Measurements from ENCODE around the gene TMC4. TPM values are rescaled to one million over a fixed set of nuclear protein-coding genes. Genes with fewer than 3 reads are reported as not detected.
"Not testable (repeated sequence)": the region's sequence is repeated elsewhere in the genome, so short reads cannot be mapped to it uniquely, and the experiment has no call there.

The TMC4 gene, protein sequence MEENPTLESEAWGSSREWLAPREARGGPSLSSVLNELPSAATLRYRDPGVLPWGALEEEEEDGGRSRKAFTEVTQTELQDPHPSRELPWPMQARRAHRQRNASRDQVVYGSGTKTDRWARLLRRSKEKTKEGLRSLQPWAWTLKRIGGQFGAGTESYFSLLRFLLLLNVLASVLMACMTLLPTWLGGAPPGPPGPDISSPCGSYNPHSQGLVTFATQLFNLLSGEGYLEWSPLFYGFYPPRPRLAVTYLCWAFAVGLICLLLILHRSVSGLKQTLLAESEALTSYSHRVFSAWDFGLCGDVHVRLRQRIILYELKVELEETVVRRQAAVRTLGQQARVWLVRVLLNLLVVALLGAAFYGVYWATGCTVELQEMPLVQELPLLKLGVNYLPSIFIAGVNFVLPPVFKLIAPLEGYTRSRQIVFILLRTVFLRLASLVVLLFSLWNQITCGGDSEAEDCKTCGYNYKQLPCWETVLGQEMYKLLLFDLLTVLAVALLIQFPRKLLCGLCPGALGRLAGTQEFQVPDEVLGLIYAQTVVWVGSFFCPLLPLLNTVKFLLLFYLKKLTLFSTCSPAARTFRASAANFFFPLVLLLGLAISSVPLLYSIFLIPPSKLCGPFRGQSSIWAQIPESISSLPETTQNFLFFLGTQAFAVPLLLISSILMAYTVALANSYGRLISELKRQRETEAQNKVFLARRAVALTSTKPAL
- total RNA-seq, result 1 to 10 TPM in 1 of 4 donors, under 1 TPM in 1, not detected in 2; 0.87 to 1.6 TPM

GRCh38 chr19:54172471-54173358 is at the start of gene TMC4:
Gene TMC4 (minus strand): TSS chr19:54173160. CDS start chr19:54173117, 43 bp downstream.
- DNase-seq (no peak), ATAC-seq (peak; percentile 48 to 61)
- intact Hi-C loops (cut with DNase I; ENCODE audit: low total_unique reads) (no loop called here), in situ Hi-C loops (cut with MboI; ENCODE audit: low sequenced_read_pairs in 4 of 4) (no loop called here)
- peak within 1 kb of the TSS; percentile 37 to 69 (median 54) for H3K27ac ChIP-seq
- peaks cover 4 to 18% (median 11%) of the 10 kb centered on the region in 3 donors for H3K27me3 ChIP-seq
- no peaks in the 10 kb centered on the region for H3K9me3 ChIP-seq
- H3K4me3 ChIP-seq, result peak within 1 kb of the TSS in 2 of 4 donors; percentile 17 to 22
- no peaks in the 10 kb centered on the region for H3K36me3 ChIP-seq
- H3K4me1 ChIP-seq, result peaks cover 0 to 4% of the 10 kb centered on the region in 2 donors
- TF ChIP-seq, protein P1, sequence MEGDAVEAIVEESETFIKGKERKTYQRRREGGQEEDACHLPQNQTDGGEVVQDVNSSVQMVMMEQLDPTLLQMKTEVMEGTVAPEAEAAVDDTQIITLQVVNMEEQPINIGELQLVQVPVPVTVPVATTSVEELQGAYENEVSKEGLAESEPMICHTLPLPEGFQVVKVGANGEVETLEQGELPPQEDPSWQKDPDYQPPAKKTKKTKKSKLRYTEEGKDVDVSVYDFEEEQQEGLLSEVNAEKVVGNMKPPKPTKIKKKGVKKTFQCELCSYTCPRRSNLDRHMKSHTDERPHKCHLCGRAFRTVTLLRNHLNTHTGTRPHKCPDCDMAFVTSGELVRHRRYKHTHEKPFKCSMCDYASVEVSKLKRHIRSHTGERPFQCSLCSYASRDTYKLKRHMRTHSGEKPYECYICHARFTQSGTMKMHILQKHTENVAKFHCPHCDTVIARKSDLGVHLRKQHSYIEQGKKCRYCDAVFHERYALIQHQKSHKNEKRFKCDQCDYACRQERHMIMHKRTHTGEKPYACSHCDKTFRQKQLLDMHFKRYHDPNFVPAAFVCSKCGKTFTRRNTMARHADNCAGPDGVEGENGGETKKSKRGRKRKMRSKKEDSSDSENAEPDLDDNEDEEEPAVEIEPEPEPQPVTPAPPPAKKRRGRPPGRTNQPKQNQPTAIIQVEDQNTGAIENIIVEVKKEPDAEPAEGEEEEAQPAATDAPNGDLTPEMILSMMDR (IDR thresholded peaks at IDR 0.05 in 4 of 5, conservative IDR thresholded peaks at IDR 0.05 in 1 of 5), result no peak
- TF ChIP-seq POLR2A (IDR thresholded peaks at IDR 0.05), result no peak

DNA sequence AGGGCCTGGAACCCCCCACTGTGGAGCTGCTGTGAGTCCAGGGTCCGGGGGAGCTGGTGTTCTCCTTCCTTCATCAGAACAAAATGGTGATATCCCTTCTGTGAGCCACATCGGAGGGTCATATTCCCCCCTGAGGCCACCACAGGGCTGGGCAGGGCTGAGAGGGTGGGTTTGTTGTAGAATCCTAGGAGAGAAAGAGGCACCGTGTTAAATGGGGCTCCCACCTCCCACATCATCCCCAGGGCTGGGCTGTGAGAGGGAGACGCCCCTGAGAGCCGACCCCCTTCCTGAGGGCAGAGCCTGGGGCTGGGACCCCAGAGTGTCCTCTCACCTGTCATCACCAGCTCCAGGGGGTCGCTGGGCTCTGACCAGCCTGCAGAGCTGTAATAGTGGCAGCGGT is 49.0 kb upstream of the TMC4 start:
- DNase-seq; H3K9me3 ChIP-seq; ATAC-seq; in situ Hi-C loops (cut with MboI; ENCODE audit: low sequenced_read_pairs in 4 of 4); H3K36me3 ChIP-seq; H3K4me3 ChIP-seq; H3K4me1 ChIP-seq; H3K27ac ChIP-seq; H3K27me3 ChIP-seq: not testable (repeated sequence)
- intact Hi-C loops (cut with DNase I; ENCODE audit: low total_unique reads), result loop anchor here (2.0 kb wide), 1 partner anchor 25 kb away; no protein-coding TSS in a partner anchor

DNA sequence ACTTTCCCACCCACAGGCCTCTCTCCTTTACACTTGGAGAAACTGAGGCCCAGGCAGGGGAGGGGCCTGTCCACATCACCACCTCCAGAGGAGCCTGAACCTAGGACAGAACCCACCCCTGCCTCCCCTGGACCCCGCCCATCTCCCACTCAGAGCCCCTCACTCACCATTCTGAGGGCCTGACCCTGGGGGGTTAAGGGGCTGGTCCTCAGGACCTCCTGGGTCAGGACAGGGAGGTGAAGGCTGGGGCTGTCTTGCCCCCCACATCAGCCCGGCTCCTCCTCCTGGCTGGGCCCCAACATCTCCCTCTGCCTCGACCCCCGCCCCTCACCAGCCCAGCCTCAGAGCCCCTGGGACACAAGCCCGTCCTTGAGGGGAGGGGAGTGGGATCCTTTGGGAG is 46.7 kb upstream of the TMC4 start:
- H3K9me3 ChIP-seq; intact Hi-C loops (cut with DNase I; ENCODE audit: low total_unique reads); ATAC-seq; H3K4me3 ChIP-seq; in situ Hi-C loops (cut with MboI; ENCODE audit: low sequenced_read_pairs in 4 of 4); DNase-seq; H3K27me3 ChIP-seq; H3K27ac ChIP-seq; H3K36me3 ChIP-seq; H3K4me1 ChIP-seq: not testable (repeated sequence)

DNA sequence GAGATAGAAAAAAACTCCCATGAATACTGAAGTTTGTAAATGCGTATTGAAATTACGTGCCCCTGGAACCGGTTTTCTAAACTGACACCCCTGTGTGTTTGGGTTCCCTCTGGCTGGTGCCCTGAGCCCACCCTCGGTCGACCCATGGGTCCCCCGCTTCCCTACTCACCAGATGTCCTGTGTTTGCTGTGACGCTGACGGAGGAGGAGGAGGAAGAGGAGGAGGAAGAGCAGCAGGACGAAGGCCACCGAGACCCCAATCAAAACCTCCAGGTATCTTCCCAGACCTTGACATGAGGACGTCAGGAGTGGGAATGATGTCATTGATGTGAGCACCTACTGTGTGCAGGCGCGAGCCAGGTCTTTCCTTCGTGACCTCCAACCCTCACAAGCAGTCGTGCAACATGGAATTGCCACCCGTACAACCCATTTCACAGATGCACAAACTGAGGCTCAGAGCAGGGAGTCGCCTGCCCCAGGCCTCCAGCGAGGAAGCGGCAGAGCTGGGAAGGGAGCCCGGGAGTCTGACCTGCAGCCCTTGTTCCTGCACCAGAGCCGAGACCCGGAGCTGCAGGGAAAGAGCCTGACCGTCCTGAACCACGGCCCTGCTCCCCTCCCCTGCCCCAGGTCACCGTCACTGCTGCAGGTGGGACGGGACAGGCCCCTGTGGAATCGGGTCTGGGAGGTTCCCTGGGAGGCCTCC is 46.2 kb upstream of the TMC4 start:
- in situ Hi-C loops (cut with MboI; ENCODE audit: low sequenced_read_pairs in 4 of 4), result no loop called here
- no peak for ATAC-seq
- H3K9me3 ChIP-seq, result no peaks in the 10 kb centered on the region
- TF ChIP-seq POLR2A (IDR thresholded peaks at IDR 0.05), result no peak
- TF ChIP-seq, protein P1 (IDR thresholded peaks at IDR 0.05 in 4 of 5, conservative IDR thresholded peaks at IDR 0.05 in 1 of 5), result no peak
- H3K4me1 ChIP-seq, result no peaks in the 10 kb centered on the region
- intact Hi-C loops (cut with DNase I; ENCODE audit: low total_unique reads), result no loop called here
- H3K4me3 ChIP-seq, result no peak overlapping the region
- no peak for DNase-seq
- no peaks in the 10 kb centered on the region for H3K36me3 ChIP-seq
- H3K27ac ChIP-seq, result no peak overlapping the region
- peaks cover 0 to 4% (median 0%) of the 10 kb centered on the region in 3 donors for H3K27me3 ChIP-seq

DNA sequence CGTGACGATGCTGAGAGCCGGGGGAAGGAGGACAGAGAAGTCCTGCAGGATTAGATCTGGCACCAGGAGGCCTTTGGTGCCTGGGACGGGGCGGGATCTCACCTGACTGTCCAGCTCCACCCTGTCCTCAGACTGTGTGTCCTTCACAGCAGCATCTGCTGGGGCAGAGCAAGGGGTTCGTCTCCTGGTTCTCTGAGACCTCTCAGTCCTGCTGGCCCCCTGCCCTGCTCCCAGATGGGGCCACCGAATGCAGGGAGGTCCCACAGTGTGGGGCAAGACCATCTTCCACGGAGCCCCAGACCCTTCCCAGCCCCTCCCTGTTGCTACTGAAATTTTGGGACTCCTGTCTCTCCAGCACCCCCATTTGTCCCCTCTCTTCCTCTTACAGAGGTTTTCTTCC is 45.3 kb upstream of the TMC4 start:
- H3K36me3 ChIP-seq, result no peaks in the 10 kb centered on the region
- no peak for DNase-seq
- no peak overlapping the region for H3K27ac ChIP-seq
- no peak overlapping the region for H3K4me3 ChIP-seq
- no peaks in the 10 kb centered on the region for H3K4me1 ChIP-seq
- intact Hi-C loops (cut with DNase I; ENCODE audit: low total_unique reads) (no loop called here), in situ Hi-C loops (cut with MboI; ENCODE audit: low sequenced_read_pairs in 4 of 4) (no loop called here)
- peaks cover 0 to 4% (median 0%) of the 10 kb centered on the region in 3 donors for H3K27me3 ChIP-seq
- no peak for ATAC-seq
- TF ChIP-seq POLR2A (IDR thresholded peaks at IDR 0.05), result no peak
- TF ChIP-seq, protein P1 (IDR thresholded peaks at IDR 0.05 in 4 of 5, conservative IDR thresholded peaks at IDR 0.05 in 1 of 5), result no peak
- H3K9me3 ChIP-seq, result no peaks in the 10 kb centered on the region

DNA sequence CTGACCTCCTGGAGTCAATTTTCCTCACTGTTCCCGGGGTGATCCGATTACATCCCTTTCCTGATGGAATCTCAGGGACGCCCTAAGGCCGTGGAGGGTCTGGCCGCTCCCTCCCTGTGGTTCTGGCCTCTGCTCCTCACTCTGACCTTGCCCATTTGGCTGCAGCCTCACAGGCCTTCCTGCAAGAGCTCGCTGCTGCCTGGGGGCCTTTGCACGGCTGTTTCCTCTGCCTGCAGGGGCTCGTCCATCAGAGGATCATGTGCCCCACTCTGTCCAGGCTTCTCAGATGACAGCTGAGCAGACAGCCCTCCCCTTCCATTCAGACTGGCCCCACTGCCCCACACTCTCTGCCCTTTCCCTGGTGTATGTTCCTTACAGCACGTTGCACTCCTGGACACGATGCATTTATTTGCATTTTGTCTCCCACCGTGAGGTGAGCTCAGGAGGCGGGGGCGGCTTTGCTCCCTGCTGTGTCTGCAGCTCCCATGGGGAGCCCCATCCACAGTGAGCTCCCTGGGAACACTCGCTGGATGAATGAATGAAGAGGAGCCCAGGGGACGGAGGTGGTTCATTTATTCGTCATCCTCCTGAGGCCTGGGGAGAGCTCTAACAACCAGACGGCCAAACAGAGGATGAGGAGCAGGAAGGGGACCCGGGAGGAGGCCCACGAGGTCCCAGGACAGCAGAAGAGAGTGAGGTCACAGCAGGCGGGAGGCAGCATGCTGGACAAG is 44.7 kb upstream of the TMC4 start:
- DNase-seq; intact Hi-C loops (cut with DNase I; ENCODE audit: low total_unique reads); H3K27me3 ChIP-seq; H3K4me1 ChIP-seq; H3K4me3 ChIP-seq; H3K36me3 ChIP-seq; H3K27ac ChIP-seq; H3K9me3 ChIP-seq; in situ Hi-C loops (cut with MboI; ENCODE audit: low sequenced_read_pairs in 4 of 4); ATAC-seq: not testable (repeated sequence)

Data from gastrocnemius medialis (tissue), 4 donors.